NCI-H1436 (cell line): ENCODE data around the gene IL3RA.
"Not testable (repeated sequence)": the region's sequence is repeated elsewhere in the genome, so short reads cannot be mapped to it uniquely, and the experiment has no call there.

Source experiments
- DNase-seq: peaks from one replicate; lab custom pipeline; 2025; lab: John Stamatoyannopoulos, UW

The IL3RA gene

GRCh38 chrX:1423215-1423614, 86.6 kb downstream of the IL3RA start:
- no peak for DNase-seq

GRCh38 chrX:1424147-1424851, 87.7 kb downstream of the IL3RA start:
- no peak for DNase-seq

GRCh38 chrX:1425381-1425780, 88.8 kb downstream of the IL3RA start:
- no peak for DNase-seq

GRCh38 chrX:1426321-1426720, 89.7 kb downstream of the IL3RA start:
- not testable (repeated sequence) for DNase-seq

GRCh38 chrX:1427756-1428155, 91.2 kb downstream of the IL3RA start:
- DNase-seq: no peak

- DNase-seq: no peak
Observed at GRCh38 chrX:1430451-1430850, 93.9 kb downstream of the IL3RA start.
